Activated CD4-positive, alpha-beta T cell treated with anti-CD3 and anti-CD28 coated beads, Interleukin-2, amount 10 ng/mL, durations not matched to agents 7 days and 5 days (primary cell): ENCODE measurements around the gene TMPRSS13. TPM values are rescaled to one million over a fixed set of nuclear protein-coding genes. Genes with fewer than 3 reads are reported as not detected.

Source experiments
- CTCF ChIA-PET: fragments of 350-600 bp; sonication (Branson Sonifier 250); formaldehyde crosslinking; loops from one replicate; lab custom pipeline; 2021; ENCODE audit warnings: antibody characterized with exemption; lab: Charles Lee
- POLR2A ChIA-PET: fragments of 350-600 bp; sonication (Branson Sonifier 250); formaldehyde crosslinking; loops from one replicate; lab custom pipeline; 2021; ENCODE audit warnings: antibody characterized with exemption; lab: Charles Lee
- DNase-seq: peaks from one replicate; pipeline ENCODE4 v3.0.0-alpha.2; 2020
- H3K27ac Mint-ChIP-seq: one replicate; pipeline ENCODE4 v1.8.0; 2021; ENCODE audit warnings: mild to moderate bottlenecking, moderate library complexity, mixed read lengths
- H3K27me3 Mint-ChIP-seq: one replicate; pipeline ENCODE4 v1.8.0; 2021; ENCODE audit warnings: mixed read lengths
- H3K36me3 Mint-ChIP-seq: one replicate; pipeline ENCODE4 v1.8.0; 2021; ENCODE audit warnings: low read depth, mixed read lengths
- H3K4me1 Mint-ChIP-seq: one replicate; pipeline ENCODE4 v1.8.0; 2021; ENCODE audit warnings: mixed read lengths
- H3K4me3 Mint-ChIP-seq: one replicate; pipeline ENCODE4 v1.8.0; 2021; ENCODE audit warnings: mild to moderate bottlenecking, moderate library complexity, mixed read lengths
- H3K9me3 Mint-ChIP-seq: one replicate; pipeline ENCODE4 v1.8.0; 2021; ENCODE audit warnings: mixed read lengths
- total RNA-seq, 2 experiments: library from RNA; stranded (reverse); gene quantifications; one replicate each; pipeline ENCODE4 v1.2.3, GENCODE V29; 2021

TMPRSS13 gene
- total RNA-seq, 2 experiments from 2014 or later: 1.4 to 1.5 TPM

GRCh38 chr11:117925198-117925925, 3.8 kb downstream of the TMPRSS13 start:
- ChIA-PET CTCF (interaction anchor here (0.7 kb wide), 3 partner anchors 14 to 307 kb away, joined by 3 to 5 read pairs (median 3); no protein-coding TSS in a partner anchor), POLR2A (no interaction called here)
- no peaks in the 10 kb centered on the region for H3K9me3 Mint-ChIP-seq
- H3K4me1 Mint-ChIP-seq: peaks cover 23% of the 10 kb centered on the region
- peaks cover 9% of the 10 kb centered on the region for H3K27me3 Mint-ChIP-seq
- no peaks in the 10 kb centered on the region for H3K36me3 Mint-ChIP-seq
- DNase-seq: no peak
- H3K4me3 Mint-ChIP-seq: no peak overlapping the region
- no peak overlapping the region for H3K27ac Mint-ChIP-seq

- Mint-ChIP-seq H3K4me3 (no peak overlapping the region), H3K27ac (no peak overlapping the region), H3K36me3 (no peaks in the 10 kb centered on the region), H3K9me3 (no peaks in the 10 kb centered on the region), H3K27me3 (peaks cover 9% of the 10 kb centered on the region), H3K4me1 (peaks cover 21% of the 10 kb centered on the region)
- ChIA-PET POLR2A (no interaction called here), CTCF (interaction anchor here (0.7 kb wide), 3 partner anchors 15 to 308 kb away, joined by 3 to 5 read pairs (median 3); no protein-coding TSS in a partner anchor)
- DNase-seq: no peak
Observed at GRCh38 chr11:117924631-117925170, 4.5 kb downstream of the TMPRSS13 start.

GRCh38 chr11:117923773-117924172, 5.4 kb downstream of the TMPRSS13 start:
- Mint-ChIP-seq H3K27me3 (peaks cover 9% of the 10 kb centered on the region), H3K27ac (peak overlapping the region; percentile 31), H3K4me1 (peaks cover 21% of the 10 kb centered on the region), H3K9me3 (no peaks in the 10 kb centered on the region), H3K4me3 (no peak overlapping the region), H3K36me3 (no peaks in the 10 kb centered on the region)
- ChIA-PET POLR2A (no interaction called here), CTCF (interaction anchor here (0.7 to 1.5 kb wide), 7 partner anchors 10 to 129 kb away, joined by 3 to 6 read pairs (median 5); no protein-coding TSS in a partner anchor)
- no peak for DNase-seq

GRCh38 chr11:117923275-117923674, 5.9 kb downstream of the TMPRSS13 start:
- ChIA-PET CTCF (interaction anchor here (0.7 to 2.7 kb wide), 8 partner anchors 8 to 130 kb away, joined by 3 to 9 read pairs (median 5); no protein-coding TSS in a partner anchor), POLR2A (no interaction called here)
- no peak for DNase-seq
- peaks cover 16% of the 10 kb centered on the region for H3K4me1 Mint-ChIP-seq
- no peak overlapping the region for H3K4me3 Mint-ChIP-seq
- H3K27me3 Mint-ChIP-seq: peaks cover 9% of the 10 kb centered on the region
- H3K27ac Mint-ChIP-seq: no peak overlapping the region
- H3K9me3 Mint-ChIP-seq: no peaks in the 10 kb centered on the region
- H3K36me3 Mint-ChIP-seq: no peaks in the 10 kb centered on the region

GRCh38 chr11:117921893-117922292, 7.3 kb downstream of the TMPRSS13 start:
- H3K4me3 Mint-ChIP-seq: no peak overlapping the region
- ChIA-PET CTCF (interaction anchor here (1.8 to 2.7 kb wide), 2 partner anchors 9 to 25 kb away, joined by 9 to 10 read pairs; no protein-coding TSS in a partner anchor), POLR2A (no interaction called here)
- H3K36me3 Mint-ChIP-seq: no peaks in the 10 kb centered on the region
- DNase-seq: no peak
- H3K27ac Mint-ChIP-seq: peak overlapping the region; percentile 57
- no peaks in the 10 kb centered on the region for H3K9me3 Mint-ChIP-seq
- H3K27me3 Mint-ChIP-seq: no peaks in the 10 kb centered on the region
- H3K4me1 Mint-ChIP-seq: peaks cover 11% of the 10 kb centered on the region

- POLR2A ChIA-PET: no interaction called here
Observed at GRCh38 chr11:117921456-117921855, 7.7 kb downstream of the TMPRSS13 start.

GRCh38 chr11:117919781-117920221, 9.4 kb downstream of the TMPRSS13 start:
- peak overlapping the region; percentile 16 for H3K27ac Mint-ChIP-seq

More at GRCh38 chr11:117921456-117921855, 7.7 kb downstream of the TMPRSS13 start:
- CTCF ChIA-PET: interaction anchor here (1.2 to 2.7 kb wide), 4 partner anchors 9 to 132 kb away, joined by 3 to 10 read pairs (median 6); no protein-coding TSS in a partner anchor
- H3K4me3 Mint-ChIP-seq: no peak overlapping the region
- H3K36me3 Mint-ChIP-seq: no peaks in the 10 kb centered on the region
- DNase-seq: no peak
- H3K4me1 Mint-ChIP-seq: peaks cover 11% of the 10 kb centered on the region
- no peaks in the 10 kb centered on the region for H3K27me3 Mint-ChIP-seq
- H3K27ac Mint-ChIP-seq: peak overlapping the region; percentile 57
- H3K9me3 Mint-ChIP-seq: no peaks in the 10 kb centered on the region

GRCh38 chr11:117919341-117919740, 9.9 kb downstream of the TMPRSS13 start:
- Mint-ChIP-seq H3K36me3 (no peaks in the 10 kb centered on the region), H3K9me3 (no peaks in the 10 kb centered on the region), H3K4me1 (peaks cover 11% of the 10 kb centered on the region), H3K27ac (no peak overlapping the region), H3K27me3 (no peaks in the 10 kb centered on the region), H3K4me3 (no peak overlapping the region)
- DNase-seq: no peak
- ChIA-PET POLR2A (no interaction called here), CTCF (interaction anchor here (0.7 to 2.4 kb wide), 12 partner anchors 9 to 135 kb away, joined by 3 to 8 read pairs (median 3); no protein-coding TSS in a partner anchor)

More at GRCh38 chr11:117919781-117920221, 9.4 kb downstream of the TMPRSS13 start:
- Mint-ChIP-seq H3K4me3 (no peak overlapping the region), H3K27me3 (no peaks in the 10 kb centered on the region), H3K4me1 (peaks cover 11% of the 10 kb centered on the region), H3K36me3 (no peaks in the 10 kb centered on the region), H3K9me3 (no peaks in the 10 kb centered on the region)
- no peak for DNase-seq
- CTCF ChIA-PET: interaction anchor here (0.7 to 1.6 kb wide), 10 partner anchors 11 to 135 kb away, joined by 3 to 4 read pairs (median 3); no protein-coding TSS in a partner anchor
- POLR2A ChIA-PET: no interaction called here

- Mint-ChIP-seq H3K4me3 (no peak overlapping the region), H3K9me3 (no peaks in the 10 kb centered on the region), H3K27ac (no peak overlapping the region), H3K4me1 (peaks cover 11% of the 10 kb centered on the region), H3K27me3 (no peaks in the 10 kb centered on the region), H3K36me3 (no peaks in the 10 kb centered on the region)
- ChIA-PET CTCF (interaction anchor here (0.5 to 2.4 kb wide), 8 partner anchors 9 to 252 kb away, joined by 3 to 8 read pairs (median 4); no protein-coding TSS in a partner anchor), POLR2A (interaction anchor here (0.6 kb wide), 1 partner anchor 67 kb away, joined by 3 read pairs; no protein-coding TSS in a partner anchor)
- DNase-seq: no peak
Observed at GRCh38 chr11:117918366-117919255, 10.6 kb downstream of the TMPRSS13 start.

- Mint-ChIP-seq H3K4me1 (peaks cover 11% of the 10 kb centered on the region), H3K27ac (no peak overlapping the region), H3K9me3 (no peaks in the 10 kb centered on the region), H3K27me3 (no peaks in the 10 kb centered on the region), H3K36me3 (no peaks in the 10 kb centered on the region), H3K4me3 (no peak overlapping the region)
- ChIA-PET POLR2A (interaction anchor here (0.6 kb wide), 1 partner anchor 68 kb away, joined by 3 read pairs; no protein-coding TSS in a partner anchor), CTCF (interaction anchor here (0.7 to 2.4 kb wide), 2 partner anchors 10 to 29 kb away, joined by 3 to 8 read pairs; no protein-coding TSS in a partner anchor)
- no peak for DNase-seq
Observed at GRCh38 chr11:117917591-117918151, 11.5 kb downstream of the TMPRSS13 start.

- Mint-ChIP-seq H3K36me3 (no peaks in the 10 kb centered on the region), H3K4me3 (no peak overlapping the region), H3K27me3 (no peaks in the 10 kb centered on the region), H3K9me3 (no peaks in the 10 kb centered on the region), H3K27ac (no peak overlapping the region), H3K4me1 (peaks cover 13% of the 10 kb centered on the region)
- ChIA-PET POLR2A (no interaction called here), CTCF (interaction anchor here (0.6 to 2.4 kb wide), 7 partner anchors 11 to 136 kb away, joined by 3 to 8 read pairs (median 3); partner anchors contain the start of gene TMPRSS13)
- no peak for DNase-seq
Observed at GRCh38 chr11:117916956-117917355, 12.2 kb downstream of the TMPRSS13 start.
